Measurements from ENCODE around the gene EIPR1. TPM values are rescaled to one million over a fixed set of nuclear protein-coding genes. Genes with fewer than 3 reads are reported as not detected.

Gene EIPR1
- total and polyA plus RNA-seq, 2 of the 13 experiments (the other 11 are each of a cell fraction or from before 2014, with no cell fraction given), result 70.0 to 96.3 TPM

DNA sequence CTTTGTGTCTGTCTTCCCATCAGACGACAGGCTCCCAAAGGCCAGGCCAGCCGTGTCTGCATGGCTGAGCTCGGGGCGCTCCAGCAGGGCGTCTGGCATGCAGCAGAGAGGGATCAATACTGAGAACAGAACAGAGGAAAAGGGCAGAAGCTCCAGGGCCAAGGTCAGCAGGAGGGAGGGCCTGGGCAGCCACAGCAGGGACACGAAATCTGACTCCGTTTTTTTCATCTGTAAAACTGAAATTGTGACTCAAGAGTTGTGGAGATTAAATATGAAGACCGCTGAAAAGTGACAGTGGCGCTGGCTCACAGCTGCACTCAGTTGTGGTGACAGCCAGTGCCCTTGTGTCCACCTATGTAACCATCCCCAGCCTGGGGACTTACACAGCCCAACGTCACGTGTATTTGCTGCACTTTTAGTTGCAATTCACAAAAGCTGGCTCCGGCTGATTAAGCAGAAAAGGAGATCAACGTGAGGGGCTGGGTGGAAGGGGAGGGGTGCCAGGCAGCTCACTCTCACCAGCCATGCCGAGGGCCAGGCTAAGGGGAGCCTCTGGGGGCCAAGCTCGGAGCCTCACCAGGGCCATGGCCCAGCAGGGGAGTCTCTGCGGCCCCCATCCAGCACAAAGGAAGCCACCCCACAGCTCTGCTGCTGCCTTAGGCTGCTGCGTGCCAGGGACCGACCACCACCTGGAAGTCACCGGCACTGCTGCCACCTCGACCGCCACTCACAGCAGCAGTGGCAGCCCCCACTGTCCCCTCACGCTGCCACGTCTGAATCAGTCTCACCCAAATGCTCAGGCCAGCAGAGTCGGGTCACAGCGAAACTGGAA lies 74.7 kb downstream of the EIPR1 start (continued):
- TF ChIP-seq, protein P1, sequence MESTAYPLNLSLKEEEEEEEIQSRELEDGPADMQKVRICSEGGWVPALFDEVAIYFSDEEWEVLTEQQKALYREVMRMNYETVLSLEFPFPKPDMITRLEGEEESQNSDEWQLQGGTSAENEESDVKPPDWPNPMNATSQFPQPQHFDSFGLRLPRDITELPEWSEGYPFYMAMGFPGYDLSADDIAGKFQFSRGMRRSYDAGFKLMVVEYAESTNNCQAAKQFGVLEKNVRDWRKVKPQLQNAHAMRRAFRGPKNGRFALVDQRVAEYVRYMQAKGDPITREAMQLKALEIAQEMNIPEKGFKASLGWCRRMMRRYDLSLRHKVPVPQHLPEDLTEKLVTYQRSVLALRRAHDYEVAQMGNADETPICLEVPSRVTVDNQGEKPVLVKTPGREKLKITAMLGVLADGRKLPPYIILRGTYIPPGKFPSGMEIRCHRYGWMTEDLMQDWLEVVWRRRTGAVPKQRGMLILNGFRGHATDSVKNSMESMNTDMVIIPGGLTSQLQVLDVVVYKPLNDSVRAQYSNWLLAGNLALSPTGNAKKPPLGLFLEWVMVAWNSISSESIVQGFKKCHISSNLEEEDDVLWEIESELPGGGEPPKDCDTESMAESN (CRISPR knock-in tag; conservative IDR thresholded peaks at IDR 0.05), result peak; percentile 61
- TF ChIP-seq SAP130 (CRISPR knock-in tag; IDR thresholded peaks at IDR 0.05; ENCODE audit: low read depth), result peak; percentile 33; the same call in 1 of the 2 replicates
- no peak for TF ChIP-seq ZNF879 (CRISPR knock-in tag; IDR thresholded peaks at IDR 0.05)
- TF ChIP-seq, protein P2, sequence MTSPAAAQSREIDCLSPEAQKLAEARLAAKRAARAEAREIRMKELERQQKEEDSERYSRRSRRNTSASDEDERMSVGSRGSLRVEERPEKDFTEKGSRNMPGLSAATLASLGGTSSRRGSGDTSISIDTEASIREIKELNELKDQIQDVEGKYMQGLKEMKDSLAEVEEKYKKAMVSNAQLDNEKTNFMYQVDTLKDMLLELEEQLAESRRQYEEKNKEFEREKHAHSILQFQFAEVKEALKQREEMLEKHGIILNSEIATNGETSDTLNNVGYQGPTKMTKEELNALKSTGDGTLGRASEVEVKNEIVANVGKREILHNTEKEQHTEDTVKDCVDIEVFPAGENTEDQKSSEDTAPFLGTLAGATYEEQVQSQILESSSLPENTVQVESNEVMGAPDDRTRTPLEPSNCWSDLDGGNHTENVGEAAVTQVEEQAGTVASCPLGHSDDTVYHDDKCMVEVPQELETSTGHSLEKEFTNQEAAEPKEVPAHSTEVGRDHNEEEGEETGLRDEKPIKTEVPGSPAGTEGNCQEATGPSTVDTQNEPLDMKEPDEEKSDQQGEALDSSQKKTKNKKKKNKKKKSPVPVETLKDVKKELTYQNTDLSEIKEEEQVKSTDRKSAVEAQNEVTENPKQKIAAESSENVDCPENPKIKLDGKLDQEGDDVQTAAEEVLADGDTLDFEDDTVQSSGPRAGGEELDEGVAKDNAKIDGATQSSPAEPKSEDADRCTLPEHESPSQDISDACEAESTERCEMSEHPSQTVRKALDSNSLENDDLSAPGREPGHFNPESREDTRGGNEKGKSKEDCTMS (CRISPR knock-in tag; conservative IDR thresholded peaks at IDR 0.05), result no peak
- TF ChIP-seq MYC (CRISPR knock-in tag; IDR thresholded peaks at IDR 0.05; ENCODE audit: borderline replicate concordance), result peak; percentile 63; the same call in 1 of the 2 replicates
- TF ChIP-seq, protein P3, sequence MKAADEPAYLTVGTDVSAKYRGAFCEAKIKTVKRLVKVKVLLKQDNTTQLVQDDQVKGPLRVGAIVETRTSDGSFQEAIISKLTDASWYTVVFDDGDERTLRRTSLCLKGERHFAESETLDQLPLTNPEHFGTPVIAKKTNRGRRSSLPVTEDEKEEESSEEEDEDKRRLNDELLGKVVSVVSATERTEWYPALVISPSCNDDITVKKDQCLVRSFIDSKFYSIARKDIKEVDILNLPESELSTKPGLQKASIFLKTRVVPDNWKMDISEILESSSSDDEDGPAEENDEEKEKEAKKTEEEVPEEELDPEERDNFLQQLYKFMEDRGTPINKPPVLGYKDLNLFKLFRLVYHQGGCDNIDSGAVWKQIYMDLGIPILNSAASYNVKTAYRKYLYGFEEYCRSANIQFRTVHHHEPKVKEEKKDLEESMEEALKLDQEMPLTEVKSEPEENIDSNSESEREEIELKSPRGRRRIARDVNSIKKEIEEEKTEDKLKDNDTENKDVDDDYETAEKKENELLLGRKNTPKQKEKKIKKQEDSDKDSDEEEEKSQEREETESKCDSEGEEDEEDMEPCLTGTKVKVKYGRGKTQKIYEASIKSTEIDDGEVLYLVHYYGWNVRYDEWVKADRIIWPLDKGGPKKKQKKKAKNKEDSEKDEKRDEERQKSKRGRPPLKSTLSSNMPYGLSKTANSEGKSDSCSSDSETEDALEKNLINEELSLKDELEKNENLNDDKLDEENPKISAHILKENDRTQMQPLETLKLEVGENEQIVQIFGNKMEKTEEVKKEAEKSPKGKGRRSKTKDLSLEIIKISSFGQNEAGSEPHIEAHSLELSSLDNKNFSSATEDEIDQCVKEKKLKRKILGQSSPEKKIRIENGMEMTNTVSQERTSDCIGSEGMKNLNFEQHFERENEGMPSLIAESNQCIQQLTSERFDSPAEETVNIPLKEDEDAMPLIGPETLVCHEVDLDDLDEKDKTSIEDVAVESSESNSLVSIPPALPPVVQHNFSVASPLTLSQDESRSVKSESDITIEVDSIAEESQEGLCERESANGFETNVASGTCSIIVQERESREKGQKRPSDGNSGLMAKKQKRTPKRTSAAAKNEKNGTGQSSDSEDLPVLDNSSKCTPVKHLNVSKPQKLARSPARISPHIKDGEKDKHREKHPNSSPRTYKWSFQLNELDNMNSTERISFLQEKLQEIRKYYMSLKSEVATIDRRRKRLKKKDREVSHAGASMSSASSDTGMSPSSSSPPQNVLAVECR (CRISPR knock-in tag; IDR thresholded peaks at IDR 0.05; ENCODE audit: borderline replicate concordance), result peak; percentile 56
- TF ChIP-seq, protein P4, sequence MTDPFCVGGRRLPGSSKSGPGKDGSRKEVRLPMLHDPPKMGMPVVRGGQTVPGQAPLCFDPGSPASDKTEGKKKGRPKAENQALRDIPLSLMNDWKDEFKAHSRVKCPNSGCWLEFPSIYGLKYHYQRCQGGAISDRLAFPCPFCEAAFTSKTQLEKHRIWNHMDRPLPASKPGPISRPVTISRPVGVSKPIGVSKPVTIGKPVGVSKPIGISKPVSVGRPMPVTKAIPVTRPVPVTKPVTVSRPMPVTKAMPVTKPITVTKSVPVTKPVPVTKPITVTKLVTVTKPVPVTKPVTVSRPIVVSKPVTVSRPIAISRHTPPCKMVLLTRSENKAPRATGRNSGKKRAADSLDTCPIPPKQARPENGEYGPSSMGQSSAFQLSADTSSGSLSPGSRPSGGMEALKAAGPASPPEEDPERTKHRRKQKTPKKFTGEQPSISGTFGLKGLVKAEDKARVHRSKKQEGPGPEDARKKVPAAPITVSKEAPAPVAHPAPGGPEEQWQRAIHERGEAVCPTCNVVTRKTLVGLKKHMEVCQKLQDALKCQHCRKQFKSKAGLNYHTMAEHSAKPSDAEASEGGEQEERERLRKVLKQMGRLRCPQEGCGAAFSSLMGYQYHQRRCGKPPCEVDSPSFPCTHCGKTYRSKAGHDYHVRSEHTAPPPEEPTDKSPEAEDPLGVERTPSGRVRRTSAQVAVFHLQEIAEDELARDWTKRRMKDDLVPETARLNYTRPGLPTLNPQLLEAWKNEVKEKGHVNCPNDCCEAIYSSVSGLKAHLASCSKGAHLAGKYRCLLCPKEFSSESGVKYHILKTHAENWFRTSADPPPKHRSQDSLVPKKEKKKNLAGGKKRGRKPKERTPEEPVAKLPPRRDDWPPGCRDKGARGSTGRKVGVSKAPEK (CRISPR knock-in tag; IDR thresholded peaks at IDR 0.05; ENCODE audit: borderline replicate concordance), result peak; percentile 52; the same call in 1 of the 2 replicates
- TF ChIP-seq ZNF75D (CRISPR knock-in tag; IDR thresholded peaks at IDR 0.05; ENCODE audit: borderline replicate concordance), result no peak
- TF ChIP-seq MBD4 (IDR thresholded peaks at IDR 0.05; ENCODE audit: borderline replicate concordance, low read length), result no peak
- no peak for TF ChIP-seq ATF7-NPFF (CRISPR knock-in tag; IDR thresholded peaks at IDR 0.05; ENCODE audit: low read depth)
- TF ChIP-seq CENPT (CRISPR knock-in tag; IDR thresholded peaks at IDR 0.05; ENCODE audit: low read depth), result no peak
- TF ChIP-seq, protein P5, sequence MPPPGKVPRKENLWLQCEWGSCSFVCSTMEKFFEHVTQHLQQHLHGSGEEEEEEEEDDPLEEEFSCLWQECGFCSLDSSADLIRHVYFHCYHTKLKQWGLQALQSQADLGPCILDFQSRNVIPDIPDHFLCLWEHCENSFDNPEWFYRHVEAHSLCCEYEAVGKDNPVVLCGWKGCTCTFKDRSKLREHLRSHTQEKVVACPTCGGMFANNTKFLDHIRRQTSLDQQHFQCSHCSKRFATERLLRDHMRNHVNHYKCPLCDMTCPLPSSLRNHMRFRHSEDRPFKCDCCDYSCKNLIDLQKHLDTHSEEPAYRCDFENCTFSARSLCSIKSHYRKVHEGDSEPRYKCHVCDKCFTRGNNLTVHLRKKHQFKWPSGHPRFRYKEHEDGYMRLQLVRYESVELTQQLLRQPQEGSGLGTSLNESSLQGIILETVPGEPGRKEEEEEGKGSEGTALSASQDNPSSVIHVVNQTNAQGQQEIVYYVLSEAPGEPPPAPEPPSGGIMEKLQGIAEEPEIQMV (CRISPR knock-in tag; IDR thresholded peaks at IDR 0.05; ENCODE audit: low read depth), result no peak
- peak; percentile 96 for TF ChIP-seq SALL1 (CRISPR knock-in tag; IDR thresholded peaks at IDR 0.05)
- TF ChIP-seq RBM22 (optimal IDR thresholded peaks at IDR 0.05; ENCODE audit: low read length), result no peak
- no peak for TF ChIP-seq NFRKB (IDR thresholded peaks at IDR 0.05)

Measured in HepG2 (cell line).